Bone marrow (tissue), 2 donors: ENCODE results near the gene SGMS2.
"Not testable (repeated sequence)": the region's sequence is repeated elsewhere in the genome, so short reads cannot be mapped to it uniquely, and the experiment has no call there.

ENCODE experiments used
- DNase-seq, 2 donors: peaks; one replicate each; lab custom pipeline; 2025; lab: John Stamatoyannopoulos, UW

The SGMS2 gene

DNA sequence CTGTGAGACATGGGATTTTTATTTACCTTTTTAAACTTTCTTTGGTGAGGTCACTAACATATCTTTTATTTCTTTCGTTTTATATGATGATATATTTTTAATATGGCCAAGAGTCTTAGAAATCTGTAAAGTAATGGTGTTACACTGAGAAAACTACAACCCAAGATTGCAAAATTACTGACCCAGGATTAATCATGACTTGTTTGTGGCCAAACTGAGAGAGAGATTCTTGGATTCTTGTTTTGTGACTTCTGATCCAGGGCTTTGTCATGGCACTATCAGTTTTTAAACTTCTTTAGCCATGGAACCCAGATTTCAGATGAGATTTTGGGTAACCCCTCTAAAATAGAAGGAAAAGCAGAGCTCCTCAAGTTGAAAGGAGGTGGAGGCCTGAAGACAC is 42.0 kb downstream of the SGMS2 start:
- DNase-seq: no peak

DNA sequence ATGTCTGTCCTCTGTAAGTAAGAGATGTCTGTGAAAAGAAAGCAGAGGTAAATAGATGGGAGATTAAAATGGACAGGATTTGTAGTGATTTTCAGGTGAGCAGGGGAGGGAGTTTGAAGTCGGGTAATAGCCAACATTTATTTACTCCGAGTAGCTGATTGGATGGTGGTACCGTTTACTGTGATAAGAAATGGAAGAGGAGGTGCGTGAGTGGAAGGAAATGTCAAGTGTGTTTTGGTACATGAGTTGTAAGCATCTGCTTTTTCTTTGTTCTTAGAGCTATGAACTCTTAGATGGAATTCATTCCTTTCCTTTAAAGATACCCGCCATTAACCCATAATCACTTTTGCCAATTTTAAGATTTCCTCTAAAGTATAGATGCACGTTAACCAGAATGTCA is 45.5 kb downstream of the SGMS2 start:
- no peak for DNase-seq

DNA sequence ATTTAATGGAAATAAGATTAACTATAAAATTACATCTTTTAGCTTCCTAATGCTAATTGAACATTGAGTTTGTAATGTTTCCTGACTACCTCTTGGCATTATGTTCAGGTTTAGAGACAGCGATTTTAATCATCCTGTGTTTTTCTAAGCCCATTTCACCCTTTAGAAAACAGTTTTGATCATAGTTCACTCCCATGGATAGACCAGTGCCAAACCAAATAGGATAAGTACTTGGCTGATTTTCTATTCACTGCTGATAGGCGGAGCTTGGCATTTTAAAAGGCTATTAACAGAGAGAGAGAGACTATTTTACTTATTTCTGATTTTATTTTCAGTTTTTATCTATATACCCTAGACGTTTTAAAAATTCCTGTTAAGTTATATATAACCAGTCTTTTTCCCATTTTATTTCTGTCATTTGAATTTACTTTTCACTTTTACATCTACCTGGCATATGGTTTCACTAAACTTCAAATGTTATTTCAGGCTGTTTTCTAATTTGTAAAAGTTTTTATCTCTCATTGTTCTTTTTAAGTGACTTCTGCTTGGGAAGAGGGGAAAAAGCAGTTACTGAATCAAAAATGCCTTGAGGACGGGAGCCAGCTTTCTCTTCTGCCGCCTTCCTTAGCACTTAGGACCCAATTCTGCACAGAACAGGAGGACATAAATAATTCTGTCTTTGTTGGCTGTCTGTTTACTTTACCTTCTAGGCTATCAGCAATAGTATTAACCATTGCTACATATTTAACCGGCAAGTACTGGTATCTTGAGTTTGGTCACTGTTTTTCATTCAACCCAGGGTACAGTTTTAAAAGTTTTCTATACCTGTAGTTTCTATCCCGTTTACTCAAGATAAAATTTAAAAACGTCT is 46.4 kb downstream of the SGMS2 start:
- DNase-seq: no peak

DNA sequence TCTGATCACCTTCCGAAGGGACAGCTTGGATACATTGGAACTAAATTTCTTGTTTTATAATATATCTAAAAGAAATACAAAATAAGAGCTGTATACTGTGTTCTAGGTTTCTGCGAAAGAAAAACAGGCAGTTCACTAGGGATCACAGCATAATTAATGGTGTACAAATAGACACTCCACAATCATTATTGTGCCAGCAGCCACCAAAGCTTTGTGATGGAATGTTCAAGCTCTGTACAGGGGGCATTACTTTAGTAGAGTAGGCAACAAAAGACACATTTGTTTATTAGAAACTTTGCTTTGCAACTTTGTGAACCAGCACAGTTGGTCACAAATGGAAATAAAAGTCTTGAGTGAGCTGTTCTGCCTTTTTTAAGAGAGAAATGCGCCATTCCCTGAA is 49.3 kb downstream of the SGMS2 start:
- no peak for DNase-seq

DNA sequence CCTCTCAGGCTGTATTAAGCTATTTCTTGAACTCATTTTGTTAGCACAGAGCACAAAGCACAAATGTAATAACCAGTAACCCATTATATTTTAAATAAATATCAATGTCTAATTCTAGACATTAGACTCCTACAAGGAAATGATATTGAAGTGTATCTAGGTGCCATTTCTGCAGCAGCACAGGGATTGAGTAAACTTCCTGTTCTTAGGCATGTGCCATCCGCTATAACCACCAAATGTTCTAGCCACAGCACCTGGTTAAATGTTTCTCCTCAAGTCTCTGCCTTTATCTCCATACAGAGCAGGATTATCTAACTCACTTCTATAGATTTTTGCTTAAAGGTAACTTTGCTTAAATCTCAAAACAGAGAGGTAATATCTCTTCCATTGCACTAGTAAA is 51.4 kb downstream of the SGMS2 start:
- DNase-seq: no peak

DNA sequence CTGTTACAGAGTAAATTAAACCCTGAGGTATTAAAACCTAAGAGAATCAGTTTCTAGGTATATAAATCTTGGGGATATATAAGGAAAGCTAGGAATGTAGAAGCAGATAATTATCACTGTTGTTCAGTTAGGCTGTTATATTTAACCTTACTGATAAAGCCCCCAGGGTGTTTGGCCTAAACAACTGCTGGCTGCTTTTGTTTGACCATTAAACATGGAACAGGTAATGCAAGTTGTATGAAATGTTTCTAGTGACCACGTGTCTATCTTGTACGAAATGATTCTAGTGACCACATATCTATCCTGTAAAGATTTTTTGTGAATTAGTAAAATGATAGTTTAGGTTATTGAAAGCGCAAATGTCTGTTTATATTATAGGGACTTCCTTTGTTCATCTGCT is 52.6 kb downstream of the SGMS2 start:
- DNase-seq: no peak

DNA sequence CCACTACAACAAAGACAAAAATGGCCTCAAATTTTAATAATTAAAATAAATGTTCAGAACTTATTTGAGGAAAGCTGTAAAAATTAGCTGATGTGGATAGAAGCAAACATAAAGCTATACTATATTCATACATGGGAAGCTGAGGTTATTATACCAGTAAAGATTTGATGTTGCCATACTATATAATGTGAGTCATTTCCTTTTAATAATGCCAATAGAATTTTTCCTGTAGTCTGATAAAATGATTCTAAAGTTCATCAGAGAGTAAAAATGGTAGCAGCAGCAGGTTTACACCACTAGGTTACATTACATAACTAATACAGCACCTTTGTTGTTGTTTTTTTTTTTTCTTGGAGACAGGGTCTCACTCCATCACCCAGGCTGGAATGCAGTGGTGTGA is 61.1 kb downstream of the SGMS2 start:
- no peak for DNase-seq

DNA sequence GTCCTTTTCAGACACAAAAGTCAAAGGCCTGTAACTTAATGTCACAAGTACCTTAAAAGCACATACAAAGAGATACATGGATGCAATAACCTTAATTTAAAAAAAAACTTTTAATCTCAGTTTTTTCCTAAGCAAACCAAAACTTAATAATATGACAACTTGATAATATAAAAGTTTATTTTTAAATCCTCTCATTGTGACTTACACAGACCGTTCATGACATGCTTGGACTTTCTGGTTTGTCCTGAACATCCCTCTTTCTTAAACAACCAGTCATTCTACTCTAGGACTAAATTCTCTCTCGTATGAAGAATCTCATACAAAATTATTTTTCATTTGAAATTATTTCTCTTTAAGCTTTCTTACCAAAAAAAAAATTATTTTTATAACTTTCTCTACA is 63.5 kb downstream of the SGMS2 start:
- DNase-seq: no peak

DNA sequence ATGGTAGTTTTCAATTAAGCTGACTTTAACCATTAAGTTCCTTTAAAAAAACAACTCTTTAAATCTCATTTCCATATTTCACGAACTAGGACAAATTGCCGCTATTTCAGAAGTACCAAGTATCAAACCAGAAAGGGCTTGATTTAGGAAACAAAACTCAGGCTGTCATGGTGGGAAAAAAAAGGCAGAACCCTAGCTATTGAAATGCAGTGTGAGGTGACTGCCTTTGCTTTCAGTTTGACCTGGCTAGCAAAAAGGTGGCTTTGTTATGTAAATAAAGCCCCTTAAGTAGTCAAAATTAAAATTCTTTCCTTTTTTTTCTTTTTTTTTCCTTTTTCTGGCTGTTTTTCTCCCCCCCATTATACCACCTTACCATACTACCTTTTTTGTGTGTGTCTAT is 66.0 kb downstream of the SGMS2 start:
- no peak for DNase-seq

DNA sequence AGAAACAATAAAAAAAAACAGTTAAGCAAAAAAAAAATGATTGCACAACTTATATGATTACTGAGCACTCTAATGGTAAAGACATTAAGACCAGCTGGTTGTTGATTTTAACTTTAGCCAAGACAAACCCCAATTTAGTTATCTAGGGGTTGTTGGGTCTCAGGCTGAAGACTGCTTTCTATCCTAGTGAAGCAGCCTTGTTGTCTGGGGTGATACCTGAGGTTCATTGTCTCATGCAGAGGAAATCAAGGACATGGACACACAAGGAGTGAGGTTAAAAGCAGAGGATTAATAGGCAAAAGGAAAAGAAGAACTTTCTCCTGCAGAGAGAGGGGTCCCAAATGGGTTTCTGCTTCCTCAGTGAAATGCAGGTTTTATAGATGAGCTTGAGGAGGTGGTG is 66.6 kb downstream of the SGMS2 start:
- no peak for DNase-seq

DNA sequence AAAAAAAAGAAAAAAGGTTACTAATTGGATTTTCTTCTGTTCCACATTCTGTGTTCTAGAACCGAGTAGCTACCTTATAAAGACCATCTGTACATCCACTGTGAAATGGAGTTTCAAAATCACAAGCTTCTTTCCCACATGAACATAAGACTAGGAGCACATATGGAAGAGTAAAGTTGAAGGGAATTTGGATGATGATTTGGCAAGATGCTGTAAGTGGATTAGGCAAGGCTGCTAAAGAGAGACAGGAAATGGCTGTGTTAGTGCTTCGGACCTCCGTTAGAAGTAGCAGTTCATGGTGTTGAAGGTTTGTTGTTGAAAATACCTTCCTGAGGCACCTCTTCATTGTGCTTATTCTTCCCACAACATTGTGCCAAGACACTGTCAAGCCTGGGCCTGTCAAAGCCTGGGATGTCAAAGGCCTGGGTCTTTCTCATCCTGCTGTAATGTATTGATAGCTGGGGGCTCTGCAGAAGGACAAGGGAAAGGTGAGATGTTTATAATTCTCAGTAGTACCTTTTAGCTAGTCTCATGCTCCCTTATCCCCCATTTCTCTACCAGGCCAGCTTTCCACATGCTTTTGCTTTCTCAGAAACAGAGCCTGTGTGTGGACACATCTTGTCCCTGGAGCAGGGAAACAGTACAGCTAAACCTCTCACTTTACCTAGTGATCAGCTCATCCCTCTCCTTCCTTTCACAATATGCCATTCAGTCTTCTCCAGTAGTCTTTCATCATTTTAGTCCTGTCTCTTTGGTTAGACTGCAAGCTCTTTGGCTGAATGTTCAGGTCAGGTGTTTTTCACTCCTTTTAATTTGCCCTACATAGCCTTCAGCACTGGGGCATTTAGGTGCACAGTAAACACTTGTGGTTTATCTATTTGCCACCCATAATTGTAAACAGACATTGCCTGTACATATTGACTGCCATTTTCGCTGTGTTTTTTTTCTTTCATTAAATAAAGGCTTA is 68.7 kb downstream of the SGMS2 start:
- no peak for DNase-seq

DNA sequence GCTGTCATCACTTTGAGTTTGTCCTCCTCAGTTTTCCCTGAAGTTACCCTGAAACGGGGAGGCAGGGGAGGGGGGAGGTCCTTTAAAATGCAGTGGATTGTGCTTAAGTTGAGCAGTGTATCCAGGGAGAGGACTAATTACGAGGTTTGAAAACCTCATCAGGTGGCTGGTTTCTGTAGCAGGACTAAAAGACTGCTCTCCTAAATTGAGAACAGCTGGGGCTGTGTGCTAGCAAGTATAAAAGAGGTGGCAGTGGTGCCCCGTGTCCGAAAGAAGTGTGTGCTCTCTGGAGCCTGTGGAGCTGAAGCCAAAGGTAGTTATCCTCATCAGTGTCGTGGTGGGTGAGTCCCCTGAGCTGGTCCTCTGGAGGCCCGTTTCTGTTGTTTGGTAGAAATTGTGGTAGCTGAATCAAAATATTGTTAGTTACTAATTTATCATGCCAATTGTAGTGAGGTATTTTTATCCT is 69.4 kb downstream of the SGMS2 start:
- no peak for DNase-seq

DNA sequence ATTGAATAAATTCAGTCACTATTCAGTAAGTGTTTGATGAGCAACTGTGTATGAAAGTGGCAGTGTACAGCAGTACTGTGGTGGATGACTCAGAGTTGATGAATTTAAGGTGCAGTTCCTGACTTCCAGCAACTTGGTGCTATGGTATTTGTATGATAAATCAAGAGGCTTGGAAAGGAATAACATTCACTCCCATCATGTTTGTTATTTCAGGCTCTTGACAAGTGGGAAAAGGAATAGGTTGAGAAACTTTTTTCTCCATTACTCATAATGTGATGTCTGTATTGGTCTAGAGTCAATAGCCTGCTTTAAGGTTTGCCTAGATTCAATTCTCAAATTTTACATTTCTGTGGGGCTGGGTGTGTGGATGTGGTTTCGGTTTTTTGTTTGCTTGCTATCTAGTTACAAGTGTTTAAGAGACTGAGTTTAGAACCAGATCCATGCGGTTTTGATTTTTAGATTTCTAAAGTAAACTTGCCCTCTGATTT is 71.5 kb downstream of the SGMS2 start:
- DNase-seq: no peak

DNA sequence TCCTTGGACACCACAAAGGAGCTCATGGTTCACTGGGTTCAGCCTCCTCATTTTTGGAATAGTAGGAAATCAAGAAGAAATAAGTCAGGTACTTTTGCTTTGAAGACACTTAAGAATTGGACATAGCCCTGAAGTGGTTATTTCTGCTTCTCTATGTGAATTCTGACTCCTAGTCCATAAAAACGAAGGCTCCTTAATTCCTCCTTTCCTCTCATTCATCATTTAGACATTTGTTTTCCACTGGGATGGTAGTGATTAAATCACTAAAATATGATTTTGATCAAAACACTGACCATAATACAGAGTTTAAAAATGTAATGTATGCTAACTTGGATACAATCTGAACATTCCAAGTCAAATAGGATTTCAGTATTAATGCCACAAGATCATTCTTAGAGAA is 71.9 kb downstream of the SGMS2 start:
- DNase-seq: no peak

DNA sequence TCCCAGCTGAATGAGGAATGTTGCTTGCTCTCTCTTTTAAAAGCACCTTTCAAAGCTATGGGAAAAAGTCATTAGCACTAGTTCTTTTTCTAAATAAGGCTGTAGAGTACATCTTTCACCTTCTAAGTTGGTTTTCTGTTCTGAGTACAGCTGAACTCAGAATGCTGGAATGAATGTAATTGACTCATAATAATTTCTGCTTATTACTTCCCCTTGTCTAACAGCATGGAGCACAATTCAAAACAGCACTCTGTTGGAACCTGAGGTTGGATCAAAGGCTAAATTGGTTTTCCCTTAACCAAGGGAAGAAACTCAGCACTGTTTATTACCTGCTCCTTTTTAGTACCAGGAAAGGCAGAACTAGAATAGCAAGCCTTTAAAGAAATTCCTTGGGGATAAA is 73.1 kb downstream of the SGMS2 start:
- no peak for DNase-seq

DNA sequence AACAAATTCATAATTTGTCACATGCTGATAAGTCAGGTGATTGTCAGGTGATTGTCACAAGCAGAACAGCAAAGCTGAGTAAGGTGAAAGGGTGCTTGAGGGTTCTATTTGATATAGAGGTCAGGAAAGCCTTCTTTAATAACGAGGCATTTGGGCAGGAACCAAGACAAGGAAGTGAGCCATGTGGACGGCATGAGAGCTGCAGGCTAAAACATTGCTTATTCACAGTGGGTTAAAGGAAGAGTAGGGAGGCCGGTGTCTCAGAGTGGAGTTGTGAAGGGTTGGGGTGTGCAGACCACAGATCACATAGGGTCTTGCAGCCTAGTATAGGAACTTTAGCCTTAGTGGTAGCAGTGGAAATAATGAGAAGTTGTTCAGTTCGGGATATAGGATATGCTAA is 75.3 kb downstream of the SGMS2 start:
- no peak for DNase-seq

DNA sequence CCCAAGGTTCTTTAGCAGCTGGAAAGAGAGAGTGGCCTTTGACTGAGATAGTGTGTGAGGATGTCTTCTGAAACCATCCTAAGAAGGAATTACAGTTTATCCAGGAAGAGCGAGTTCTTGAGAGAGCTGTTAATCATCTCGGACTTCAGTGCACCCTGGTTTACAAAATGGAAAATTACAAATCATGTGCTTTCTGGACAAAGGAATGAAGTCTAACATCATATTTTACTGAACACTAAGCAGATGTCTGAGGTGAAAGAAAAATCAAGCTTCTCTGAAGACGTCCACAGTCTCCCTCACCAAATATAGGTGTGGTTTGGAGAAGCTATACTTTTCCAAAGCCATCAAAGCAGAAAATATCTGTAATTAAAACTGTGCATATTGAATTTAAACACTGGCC is 75.8 kb downstream of the SGMS2 start:
- DNase-seq: no peak

DNA sequence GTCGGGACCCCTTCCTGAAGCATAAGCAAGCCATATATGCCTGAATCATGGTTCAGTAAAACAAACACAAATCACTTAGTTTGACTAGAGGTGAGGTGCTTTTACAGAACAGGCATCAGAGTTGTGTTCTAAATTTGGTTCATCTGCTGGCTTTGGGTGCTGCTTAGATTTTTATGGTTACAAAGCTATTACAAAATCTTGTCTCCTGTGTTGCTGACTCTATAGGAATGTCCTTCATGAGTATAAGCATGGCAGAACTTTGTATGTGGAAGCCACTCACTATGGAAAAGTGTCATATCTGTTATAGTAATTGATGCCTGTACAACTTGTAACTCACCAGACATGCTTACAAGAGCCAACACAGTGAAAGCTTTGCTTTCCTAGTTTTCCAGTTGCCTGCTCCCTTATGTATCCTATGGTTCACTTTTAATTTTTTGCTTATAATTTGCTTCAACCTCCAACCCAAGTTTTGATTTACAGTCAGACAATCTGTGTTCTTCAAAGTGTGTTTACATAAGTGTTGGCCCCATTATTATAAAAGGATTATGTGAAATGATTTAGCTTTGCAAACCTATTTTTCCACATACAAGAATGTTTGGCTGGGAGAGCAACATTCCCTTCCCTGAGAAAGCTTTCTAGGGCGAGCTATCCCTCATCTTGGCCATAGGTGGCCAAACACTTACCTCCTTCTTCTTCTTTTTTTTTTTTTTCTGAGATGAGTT is 76.6 kb downstream of the SGMS2 start:
- DNase-seq: no peak

DNA sequence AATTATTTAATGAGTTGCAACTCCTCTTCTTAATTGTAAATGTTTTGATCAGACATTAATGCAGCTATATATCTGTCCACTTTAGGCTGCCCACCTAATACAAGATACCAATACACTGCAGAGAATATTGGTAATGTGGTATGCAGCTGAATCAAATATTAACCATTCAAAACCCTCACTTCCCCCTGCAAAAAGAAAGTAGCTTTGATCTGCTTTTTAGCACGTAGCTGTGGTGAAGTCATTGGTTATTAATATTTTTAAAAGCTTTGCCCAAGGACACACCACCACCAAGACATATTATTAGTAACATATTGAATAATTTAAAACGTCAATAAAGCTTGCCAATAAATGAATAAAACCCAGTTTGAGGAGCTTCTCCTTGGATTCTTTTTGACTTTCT is 78.0 kb downstream of the SGMS2 start:
- DNase-seq: no peak

DNA sequence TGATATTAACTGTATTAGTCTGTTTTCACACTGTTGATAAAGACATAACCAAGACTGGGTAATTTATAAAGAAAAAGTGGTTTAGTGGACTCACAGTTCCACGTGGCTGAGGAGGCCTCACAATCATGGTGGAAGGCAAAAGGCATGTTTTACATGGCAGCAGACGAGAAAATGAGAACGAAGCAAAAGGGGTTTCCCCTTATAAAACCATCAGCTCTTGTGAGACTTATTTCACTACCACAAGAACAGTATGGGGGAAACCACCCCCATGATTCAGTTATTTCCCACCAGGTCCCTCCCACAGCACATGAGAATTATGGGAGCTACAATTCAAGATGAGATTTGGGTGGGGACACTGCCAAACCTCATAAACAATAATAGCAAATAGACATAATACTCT is 80.3 kb downstream of the SGMS2 start:
- DNase-seq: not testable (repeated sequence)

DNA sequence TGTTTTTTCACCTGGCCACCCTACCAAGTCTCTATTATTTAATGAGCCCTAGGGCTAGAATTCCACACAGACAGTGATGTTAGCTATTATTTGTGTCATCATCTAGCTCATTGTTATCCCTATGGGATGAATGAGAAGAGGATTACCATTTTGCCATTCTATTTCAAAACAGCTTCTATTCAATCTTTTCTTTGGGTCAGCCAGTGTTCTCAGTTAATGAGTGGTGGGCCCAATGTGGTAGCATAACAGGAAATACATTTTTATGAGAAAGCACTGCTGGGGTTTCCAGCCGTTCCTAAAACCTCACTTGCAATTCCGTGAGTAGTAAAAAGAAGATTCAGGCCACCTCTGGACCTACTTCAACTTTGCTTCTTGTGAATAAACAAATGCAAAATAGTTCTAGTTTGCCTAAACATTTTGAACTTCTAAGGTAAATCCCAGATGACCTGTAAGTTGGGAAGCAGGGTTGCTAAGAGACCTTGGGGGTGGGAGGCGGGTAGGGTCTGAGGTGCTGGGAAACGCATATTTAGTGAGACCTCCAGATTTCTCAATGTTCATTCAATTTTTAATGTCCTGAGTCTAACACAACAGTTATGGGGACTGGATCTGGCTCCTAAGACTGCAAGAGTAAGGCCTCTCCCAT is 81.8 kb downstream of the SGMS2 start:
- DNase-seq: no peak

DNA sequence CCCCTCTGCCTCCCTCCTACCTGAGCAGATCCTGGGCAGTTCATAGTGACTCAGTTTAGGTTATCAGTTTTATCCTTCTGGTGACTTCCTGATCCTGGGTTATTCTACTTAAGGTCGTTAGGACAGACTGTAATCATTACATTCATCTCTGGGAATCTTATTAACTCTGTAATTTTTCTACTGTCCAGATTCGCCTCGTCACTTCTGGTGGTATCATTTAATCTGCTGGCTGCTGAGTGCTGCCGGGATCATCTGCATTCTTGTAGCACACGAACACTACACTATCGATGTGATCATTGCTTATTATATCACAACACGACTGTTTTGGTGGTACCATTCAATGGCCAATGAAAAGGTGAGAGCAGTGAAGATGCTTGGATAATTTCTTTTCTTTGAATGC is 83.6 kb downstream of the SGMS2 start:
- no peak for DNase-seq
